Activated T-helper 2 cell treated with anti-CD3 and anti-CD28 coated beads, Interferon-gamma antibody, Interleukin-2, Interleukin-4, amounts not matched to agents 10 μg/mL and 5 μg/mL and 100 μg/mL, durations not matched to agents 14 hours and 24 hours and 36 hours (primary cell): Measurements from ENCODE around the gene RBMS3. TPM values are rescaled to one million over a fixed set of nuclear protein-coding genes. Genes with fewer than 3 reads are reported as not detected.

Experiments used
- DNase-seq: peaks from one replicate; pipeline ENCODE4 v3.0.0; 2021; ENCODE audit warnings: low spot score
- H3K27ac Mint-ChIP-seq: one replicate; pipeline ENCODE4 v1.8.0; 2021; ENCODE audit warnings: mixed read lengths
- H3K27me3 Mint-ChIP-seq: one replicate; pipeline ENCODE4 v1.8.0; 2021; ENCODE audit warnings: low read depth, mixed read lengths
- H3K36me3 Mint-ChIP-seq: one replicate; pipeline ENCODE4 v1.8.0; 2021; ENCODE audit warnings: low read depth, mixed read lengths
- H3K4me1 Mint-ChIP-seq: one replicate; pipeline ENCODE4 v1.8.0; 2021; ENCODE audit warnings: low read depth, mixed read lengths
- H3K4me3 Mint-ChIP-seq: one replicate; pipeline ENCODE4 v1.8.0; 2021; ENCODE audit warnings: low read depth, mild to moderate bottlenecking, moderate library complexity, mixed read lengths
- H3K9me3 Mint-ChIP-seq: one replicate; pipeline ENCODE4 v1.8.0; 2021; ENCODE audit warnings: mixed read lengths
- intact Hi-C: fragments of 100-400 bp; cut with micrococcal nuclease; formaldehyde crosslinking; loops from one replicate; pipeline ENCODE4 v1.15.1; 2023
- total RNA-seq: library from RNA; stranded (reverse); gene quantifications from 2 replicates; pipeline ENCODE4 v1.2.3, GENCODE V29; 2022

RBMS3 gene
- total RNA-seq, 1 donor from 2014 or later: 5.3 TPM

DNA sequence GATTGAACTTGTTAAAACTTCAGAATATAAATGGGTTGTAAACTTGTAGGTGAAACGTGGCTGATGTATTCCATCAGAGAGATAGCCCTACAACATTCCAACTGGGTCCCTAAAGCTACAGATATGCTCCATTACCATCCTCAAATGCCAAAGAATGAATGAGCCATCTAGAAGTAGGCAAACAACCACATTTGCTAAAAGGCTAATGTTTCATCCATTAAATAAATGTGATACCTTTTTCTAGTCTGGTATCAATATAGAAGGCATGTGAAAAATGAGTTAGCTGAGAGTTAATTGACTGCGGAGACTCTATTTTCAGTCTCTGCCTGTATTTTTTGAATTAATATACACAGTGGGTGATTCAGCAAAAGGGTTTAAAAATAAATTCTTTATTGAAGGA is 203.8 kb downstream of the RBMS3 start:
- DNase-seq: no peak
- no peaks in the 10 kb centered on the region for H3K27me3 Mint-ChIP-seq
- no peaks in the 10 kb centered on the region for H3K36me3 Mint-ChIP-seq
- no peaks in the 10 kb centered on the region for H3K4me1 Mint-ChIP-seq
- intact Hi-C loops: no loop called here
- no peak overlapping the region for H3K27ac Mint-ChIP-seq
- no peak overlapping the region for H3K4me3 Mint-ChIP-seq
- no peaks in the 10 kb centered on the region for H3K9me3 Mint-ChIP-seq

DNA sequence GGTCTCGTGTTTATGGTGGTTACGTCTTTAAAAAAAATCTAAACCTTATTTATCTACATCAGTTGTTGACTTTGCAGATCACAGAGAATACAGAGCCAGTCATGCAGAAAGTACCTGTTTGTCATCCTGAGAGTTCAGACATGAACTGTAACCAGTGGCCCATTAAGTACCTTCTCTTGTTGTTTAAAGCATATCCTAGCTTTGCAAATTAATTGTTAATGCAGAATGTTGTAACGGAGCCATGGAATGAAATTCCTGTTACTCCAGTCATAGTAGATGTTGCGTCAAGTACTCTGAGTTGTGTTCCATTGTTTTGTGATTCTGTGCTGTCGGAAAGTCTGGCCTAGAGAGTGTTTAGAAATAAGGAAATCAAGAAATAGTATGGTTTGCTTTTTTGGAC is 205.2 kb downstream of the RBMS3 start:
- intact Hi-C loops: no loop called here

DNA sequence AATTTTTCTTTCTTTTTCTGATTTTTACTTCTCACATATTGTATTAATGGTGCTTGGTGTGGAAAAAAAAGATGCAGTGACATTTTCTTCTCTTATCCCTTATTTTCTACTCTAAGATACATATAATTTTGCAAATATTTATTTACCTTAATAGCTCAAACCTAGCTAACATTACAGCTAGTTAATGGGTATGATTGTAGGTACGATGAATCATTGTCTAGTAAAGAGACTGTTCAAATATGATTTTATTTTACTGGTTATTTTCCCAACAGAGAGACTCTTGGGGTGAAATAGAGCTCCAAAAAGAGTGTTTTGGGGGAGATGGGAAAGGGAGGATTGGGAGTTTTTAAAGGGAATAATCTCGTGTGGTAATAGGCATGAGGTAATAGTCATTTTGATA is 206.0 kb downstream of the RBMS3 start:
- H3K27me3 Mint-ChIP-seq: no peaks in the 10 kb centered on the region
- H3K9me3 Mint-ChIP-seq: no peaks in the 10 kb centered on the region
- DNase-seq: no peak
- H3K36me3 Mint-ChIP-seq: no peaks in the 10 kb centered on the region
- no peak overlapping the region for H3K4me3 Mint-ChIP-seq
- H3K27ac Mint-ChIP-seq: no peak overlapping the region
- intact Hi-C loops: no loop called here
- H3K4me1 Mint-ChIP-seq: no peaks in the 10 kb centered on the region

More for the DNA sequence above, 205.2 kb downstream of the RBMS3 start:
- no peaks in the 10 kb centered on the region for H3K9me3 Mint-ChIP-seq
- H3K4me1 Mint-ChIP-seq: no peaks in the 10 kb centered on the region
- no peak for DNase-seq
- H3K27ac Mint-ChIP-seq: no peak overlapping the region
- H3K27me3 Mint-ChIP-seq: no peaks in the 10 kb centered on the region
- H3K4me3 Mint-ChIP-seq: no peak overlapping the region
- no peaks in the 10 kb centered on the region for H3K36me3 Mint-ChIP-seq

DNA sequence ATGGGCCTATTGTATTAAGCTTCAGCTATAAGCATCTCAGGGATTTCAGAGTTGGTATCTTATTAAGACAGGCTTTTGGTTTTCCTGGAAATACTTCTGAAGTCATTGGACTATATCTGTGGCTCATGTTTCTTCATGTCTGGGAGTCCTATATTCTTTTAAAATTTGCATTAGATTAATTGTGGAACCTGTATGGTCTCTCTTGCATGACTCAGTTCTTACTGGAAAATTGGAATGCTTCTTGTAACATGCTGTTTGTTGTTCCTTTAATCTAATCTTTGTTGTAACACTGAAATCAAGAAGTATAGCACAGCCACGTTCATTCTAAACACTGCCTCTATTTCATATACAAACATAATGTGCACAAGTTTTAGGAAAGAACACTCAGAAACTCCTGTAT is 208.1 kb downstream of the RBMS3 start:
- Mint-ChIP-seq H3K9me3 (no peaks in the 10 kb centered on the region), H3K27me3 (no peaks in the 10 kb centered on the region), H3K4me3 (no peak overlapping the region), H3K36me3 (no peaks in the 10 kb centered on the region), H3K27ac (no peak overlapping the region), H3K4me1 (no peaks in the 10 kb centered on the region)
- DNase-seq: no peak
- intact Hi-C loops: no loop called here

DNA sequence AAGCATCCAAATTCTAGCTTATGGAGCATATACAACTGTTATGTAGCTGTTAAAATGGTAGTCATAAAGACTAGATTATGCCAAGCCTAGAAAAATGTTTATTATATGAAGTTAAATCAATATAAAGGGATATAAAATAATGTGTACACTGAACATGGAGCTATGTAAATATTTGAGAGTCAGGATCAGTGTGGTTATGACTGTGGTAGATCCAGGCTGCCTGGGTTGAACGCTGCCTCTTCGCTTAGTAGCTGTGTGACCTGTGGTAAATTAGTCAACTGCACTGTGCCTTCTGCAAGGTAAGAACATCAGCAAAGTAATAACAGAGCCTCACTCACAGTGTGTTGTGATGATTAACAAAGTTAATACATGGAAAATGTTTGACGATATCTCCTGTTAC is 212.2 kb downstream of the RBMS3 start:
- H3K27me3 Mint-ChIP-seq: no peaks in the 10 kb centered on the region
- no peaks in the 10 kb centered on the region for H3K36me3 Mint-ChIP-seq
- DNase-seq: no peak
- H3K4me3 Mint-ChIP-seq: no peak overlapping the region
- no peaks in the 10 kb centered on the region for H3K4me1 Mint-ChIP-seq
- no peak overlapping the region for H3K27ac Mint-ChIP-seq
- intact Hi-C loops: no loop called here
- H3K9me3 Mint-ChIP-seq: no peaks in the 10 kb centered on the region

DNA sequence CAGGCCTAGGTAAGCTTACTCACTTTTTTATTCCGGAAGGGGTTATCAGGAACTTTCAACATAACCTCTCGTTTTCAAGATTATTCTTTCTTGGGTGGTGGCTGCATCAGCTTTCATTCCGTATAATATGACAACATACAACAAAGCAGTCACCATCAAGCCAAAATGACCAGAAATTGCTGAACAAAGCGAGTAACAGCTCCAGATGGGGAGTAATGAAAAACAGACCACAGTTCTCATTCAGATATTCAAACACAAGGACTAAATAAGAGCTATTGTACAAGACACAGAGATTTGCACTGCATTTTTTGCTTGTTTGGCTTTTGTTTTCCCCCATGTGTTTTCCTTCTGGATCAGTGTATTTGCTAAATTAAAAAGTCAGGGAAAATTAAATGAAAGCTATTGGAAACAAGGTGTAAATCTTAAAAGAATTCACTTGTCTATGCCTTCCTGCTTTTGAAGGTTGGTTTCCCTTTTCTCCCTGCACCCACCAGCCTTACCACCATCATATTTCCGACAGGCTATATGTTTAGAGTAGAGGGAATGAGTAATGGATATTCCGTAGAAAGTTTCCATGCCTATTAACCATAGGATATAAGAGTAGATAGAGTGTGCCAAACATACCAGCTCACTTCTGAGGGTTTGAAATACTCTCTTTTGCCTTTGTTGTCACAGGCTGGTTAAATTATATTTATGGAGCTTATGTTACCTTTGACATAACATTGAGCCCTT is 213.6 kb downstream of the RBMS3 start:
- H3K4me3 Mint-ChIP-seq: no peak overlapping the region
- no peak overlapping the region for H3K27ac Mint-ChIP-seq
- H3K27me3 Mint-ChIP-seq: no peaks in the 10 kb centered on the region
- H3K36me3 Mint-ChIP-seq: no peaks in the 10 kb centered on the region
- intact Hi-C loops: no loop called here
- no peaks in the 10 kb centered on the region for H3K9me3 Mint-ChIP-seq
- DNase-seq: no peak
- no peaks in the 10 kb centered on the region for H3K4me1 Mint-ChIP-seq

DNA sequence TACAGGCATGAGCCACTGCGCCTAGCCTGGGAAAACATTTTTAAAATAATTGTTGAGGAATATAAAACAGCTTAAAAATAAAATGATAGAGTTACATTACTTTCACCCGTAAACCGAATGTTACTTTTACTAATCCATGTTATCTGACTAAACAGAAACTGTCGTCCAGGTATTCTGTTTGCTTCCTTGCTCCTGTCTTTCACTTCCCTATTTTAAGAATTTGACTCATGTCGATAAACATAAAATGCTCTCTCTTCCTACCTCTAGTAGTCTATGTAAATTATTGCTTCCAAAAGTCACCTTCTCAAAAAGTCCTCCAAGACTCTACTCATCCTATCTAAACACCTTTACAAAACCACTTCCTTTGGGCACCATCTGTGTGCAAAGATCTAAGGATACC is 216.4 kb downstream of the RBMS3 start:
- H3K36me3 Mint-ChIP-seq: no peaks in the 10 kb centered on the region
- H3K27ac Mint-ChIP-seq: no peak overlapping the region
- no peak overlapping the region for H3K4me3 Mint-ChIP-seq
- intact Hi-C loops: no loop called here
- no peak for DNase-seq
- H3K9me3 Mint-ChIP-seq: no peaks in the 10 kb centered on the region
- no peaks in the 10 kb centered on the region for H3K27me3 Mint-ChIP-seq
- no peaks in the 10 kb centered on the region for H3K4me1 Mint-ChIP-seq

DNA sequence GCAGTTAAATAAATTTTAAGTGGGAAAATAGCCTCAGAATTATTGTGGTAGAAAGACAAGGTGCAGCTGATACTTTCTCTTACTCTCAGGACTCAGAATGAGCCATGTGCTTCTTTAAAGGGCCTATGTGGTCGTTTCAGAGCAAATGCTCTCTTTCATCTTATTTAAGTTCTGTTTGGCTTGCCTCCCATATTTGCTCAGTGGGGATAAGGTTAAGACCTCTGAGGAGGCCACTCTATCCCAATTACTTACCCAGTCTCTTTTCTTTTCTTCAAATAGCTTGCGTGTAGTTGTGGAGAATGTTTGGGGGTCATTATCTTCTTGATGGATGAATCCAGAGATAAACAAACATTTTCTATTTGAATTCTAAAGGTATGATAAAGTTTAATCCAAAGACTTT is 221.9 kb downstream of the RBMS3 start:
- no peak overlapping the region for H3K4me3 Mint-ChIP-seq
- no peaks in the 10 kb centered on the region for H3K36me3 Mint-ChIP-seq
- intact Hi-C loops: no loop called here
- H3K27ac Mint-ChIP-seq: no peak overlapping the region
- no peaks in the 10 kb centered on the region for H3K9me3 Mint-ChIP-seq
- no peaks in the 10 kb centered on the region for H3K4me1 Mint-ChIP-seq
- DNase-seq: no peak
- no peaks in the 10 kb centered on the region for H3K27me3 Mint-ChIP-seq

DNA sequence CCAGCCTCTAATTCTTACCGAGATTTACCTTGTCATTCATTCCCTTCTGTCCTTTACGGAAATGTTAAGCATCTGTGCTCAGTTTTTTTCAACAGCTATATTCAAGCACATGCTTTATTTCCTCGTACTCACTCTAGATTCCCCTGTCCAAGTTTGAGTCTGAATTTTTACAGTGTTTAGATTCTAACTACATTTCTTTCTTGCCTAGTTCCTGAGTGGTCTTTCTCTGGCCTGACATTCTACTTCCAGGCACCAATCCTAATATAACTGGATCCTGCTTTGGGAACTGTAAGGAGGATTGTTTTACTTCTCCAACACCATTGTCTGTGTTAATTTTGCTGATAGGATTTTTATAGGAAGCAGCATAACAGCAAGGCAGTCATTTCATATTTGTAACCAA is 222.4 kb downstream of the RBMS3 start:
- DNase-seq: no peak
- H3K4me3 Mint-ChIP-seq: no peak overlapping the region
- H3K4me1 Mint-ChIP-seq: no peaks in the 10 kb centered on the region
- H3K27me3 Mint-ChIP-seq: no peaks in the 10 kb centered on the region
- H3K9me3 Mint-ChIP-seq: no peaks in the 10 kb centered on the region
- intact Hi-C loops: no loop called here
- H3K27ac Mint-ChIP-seq: no peak overlapping the region
- no peaks in the 10 kb centered on the region for H3K36me3 Mint-ChIP-seq

DNA sequence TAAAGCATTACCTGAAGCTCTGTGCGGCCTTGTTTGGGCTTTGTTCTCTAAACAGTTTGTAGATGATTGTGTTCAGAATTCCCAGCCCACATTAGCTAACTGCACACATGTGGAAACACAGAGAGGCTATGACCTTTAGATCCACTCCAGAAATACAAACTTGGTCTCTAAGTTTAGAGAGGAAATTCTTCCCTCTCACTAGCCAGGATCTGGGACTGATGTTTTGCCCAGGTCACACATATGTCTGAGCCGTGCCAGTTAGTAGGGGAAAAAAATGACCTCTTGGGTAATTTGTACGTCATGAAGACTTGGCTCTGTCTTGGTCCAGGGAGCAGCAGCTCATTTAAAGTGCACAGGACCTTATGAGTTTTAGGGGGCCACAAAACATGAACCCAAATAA is 223.1 kb downstream of the RBMS3 start:
- Mint-ChIP-seq H3K27me3 (no peaks in the 10 kb centered on the region), H3K27ac (no peak overlapping the region), H3K36me3 (no peaks in the 10 kb centered on the region), H3K4me3 (no peak overlapping the region), H3K9me3 (no peaks in the 10 kb centered on the region), H3K4me1 (no peaks in the 10 kb centered on the region)
- no peak for DNase-seq
- intact Hi-C loops: no loop called here

DNA sequence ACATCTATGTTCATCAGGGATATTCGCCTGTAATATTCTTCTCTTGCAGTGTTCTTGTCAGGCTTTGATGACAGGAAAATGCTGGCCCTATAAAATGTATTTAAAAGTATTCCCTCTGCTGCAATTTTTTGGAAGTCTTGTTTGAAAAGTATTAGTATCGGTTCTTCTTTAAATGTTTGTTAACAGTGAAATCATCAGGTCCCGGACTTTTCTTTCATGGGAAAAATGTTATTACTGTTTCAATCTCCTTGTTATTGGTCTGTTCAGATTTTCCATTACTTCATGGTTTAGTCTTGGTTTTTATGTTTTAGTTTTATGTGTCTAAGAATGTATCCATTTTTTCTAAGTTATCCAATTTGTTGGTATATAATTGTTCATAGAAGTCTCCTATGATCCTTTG is 225.6 kb downstream of the RBMS3 start:
- no peaks in the 10 kb centered on the region for H3K27me3 Mint-ChIP-seq
- intact Hi-C loops: no loop called here
- H3K36me3 Mint-ChIP-seq: no peaks in the 10 kb centered on the region
- no peaks in the 10 kb centered on the region for H3K9me3 Mint-ChIP-seq
- no peak for DNase-seq
- H3K27ac Mint-ChIP-seq: no peak overlapping the region
- no peaks in the 10 kb centered on the region for H3K4me1 Mint-ChIP-seq
- no peak overlapping the region for H3K4me3 Mint-ChIP-seq

DNA sequence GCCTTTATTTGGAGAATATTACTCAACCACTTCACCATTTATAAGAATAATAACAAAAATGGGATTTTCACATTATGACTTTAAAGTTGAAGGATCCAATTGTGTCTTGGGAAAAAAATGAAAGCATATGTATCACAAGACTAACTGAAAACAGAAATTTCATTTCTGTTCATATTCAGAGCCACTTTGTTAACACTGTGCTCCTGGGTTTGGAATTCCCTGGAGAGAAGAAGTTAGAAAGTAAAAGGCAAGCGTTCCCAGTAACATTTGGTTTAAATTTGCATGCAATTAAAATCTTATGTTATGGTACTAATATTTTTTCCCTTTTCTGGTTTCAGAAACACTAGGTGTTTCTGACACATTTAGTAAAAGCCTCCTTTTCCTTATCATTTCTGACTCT is 230.8 kb downstream of the RBMS3 start:
- no peak for DNase-seq
- Mint-ChIP-seq H3K27me3 (no peaks in the 10 kb centered on the region), H3K27ac (no peak overlapping the region), H3K9me3 (no peaks in the 10 kb centered on the region), H3K36me3 (no peaks in the 10 kb centered on the region), H3K4me3 (no peak overlapping the region), H3K4me1 (peaks cover 3% of the 10 kb centered on the region)
- intact Hi-C loops: no loop called here

DNA sequence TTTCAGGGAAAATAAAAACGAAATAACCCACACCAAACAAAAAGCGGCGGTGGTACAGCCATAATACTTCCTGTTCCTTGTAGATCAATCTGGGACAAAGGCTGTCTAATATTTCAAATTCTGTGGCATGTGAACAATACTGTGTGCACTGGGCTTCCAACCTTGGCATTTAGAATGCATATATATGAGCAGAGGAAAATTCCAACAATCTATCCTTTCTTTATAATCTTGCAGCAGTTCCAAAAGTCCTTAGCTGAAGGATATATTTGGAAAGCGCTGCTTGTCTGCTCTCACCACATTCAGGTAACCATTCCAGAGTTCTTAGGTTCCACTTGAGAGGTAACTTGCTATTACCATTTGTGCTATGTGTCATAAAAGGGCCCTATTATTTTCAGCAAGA is 231.8 kb downstream of the RBMS3 start:
- no peaks in the 10 kb centered on the region for H3K36me3 Mint-ChIP-seq
- H3K27me3 Mint-ChIP-seq: no peaks in the 10 kb centered on the region
- intact Hi-C loops: no loop called here
- H3K4me3 Mint-ChIP-seq: no peak overlapping the region
- no peaks in the 10 kb centered on the region for H3K9me3 Mint-ChIP-seq
- peaks cover 3% of the 10 kb centered on the region for H3K4me1 Mint-ChIP-seq
- H3K27ac Mint-ChIP-seq: no peak overlapping the region
- DNase-seq: no peak

DNA sequence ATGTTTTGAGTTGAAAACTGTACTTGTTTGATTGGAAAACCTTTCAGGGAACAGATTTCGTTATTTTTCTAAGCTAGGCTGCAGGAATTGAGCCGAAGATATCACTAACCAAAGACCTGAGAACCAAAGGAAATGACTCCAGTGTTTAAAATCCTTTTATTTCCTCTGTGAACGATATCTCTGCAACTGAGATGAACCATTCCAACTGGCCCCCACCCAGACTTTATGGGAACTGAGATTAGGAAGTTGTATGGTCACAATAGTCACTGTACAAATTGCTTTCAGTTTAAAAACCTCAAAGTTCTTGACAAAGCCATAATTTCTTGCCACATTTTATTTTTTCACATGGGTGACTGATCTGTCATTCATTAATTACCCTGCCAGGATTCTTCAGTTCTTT is 232.4 kb downstream of the RBMS3 start:
- H3K27me3 Mint-ChIP-seq: no peaks in the 10 kb centered on the region
- no peaks in the 10 kb centered on the region for H3K9me3 Mint-ChIP-seq
- H3K4me3 Mint-ChIP-seq: no peak overlapping the region
- H3K27ac Mint-ChIP-seq: no peak overlapping the region
- H3K36me3 Mint-ChIP-seq: no peaks in the 10 kb centered on the region
- intact Hi-C loops: no loop called here
- no peak for DNase-seq
- peaks cover 3% of the 10 kb centered on the region for H3K4me1 Mint-ChIP-seq
